Epithelial cell of esophagus (primary cell): ENCODE results near the gene GP5.

Source experiments
- DNase-seq: peaks from one replicate; pipeline ENCODE4 v3.0.0; 2010; ENCODE audit warnings: low read depth
- H3K4me3 ChIP-seq: 2 replicates; pipeline ENCODE4 v1.5.1; 2011; ENCODE audit warnings: mild to moderate bottlenecking, low read length, control low read depth
- TF ChIP-seq, protein P1 (sequence below): IDR thresholded peaks from 2 replicates; pipeline ENCODE4 v1.5.1; 2011; ENCODE audit warnings: low read depth, mild to moderate bottlenecking, low read length, control low read depth, inconsistent platforms; ENCODE audit not compliant: insufficient read depth; ENCODE audit errors: missing control alignments

GP5 gene

DNA sequence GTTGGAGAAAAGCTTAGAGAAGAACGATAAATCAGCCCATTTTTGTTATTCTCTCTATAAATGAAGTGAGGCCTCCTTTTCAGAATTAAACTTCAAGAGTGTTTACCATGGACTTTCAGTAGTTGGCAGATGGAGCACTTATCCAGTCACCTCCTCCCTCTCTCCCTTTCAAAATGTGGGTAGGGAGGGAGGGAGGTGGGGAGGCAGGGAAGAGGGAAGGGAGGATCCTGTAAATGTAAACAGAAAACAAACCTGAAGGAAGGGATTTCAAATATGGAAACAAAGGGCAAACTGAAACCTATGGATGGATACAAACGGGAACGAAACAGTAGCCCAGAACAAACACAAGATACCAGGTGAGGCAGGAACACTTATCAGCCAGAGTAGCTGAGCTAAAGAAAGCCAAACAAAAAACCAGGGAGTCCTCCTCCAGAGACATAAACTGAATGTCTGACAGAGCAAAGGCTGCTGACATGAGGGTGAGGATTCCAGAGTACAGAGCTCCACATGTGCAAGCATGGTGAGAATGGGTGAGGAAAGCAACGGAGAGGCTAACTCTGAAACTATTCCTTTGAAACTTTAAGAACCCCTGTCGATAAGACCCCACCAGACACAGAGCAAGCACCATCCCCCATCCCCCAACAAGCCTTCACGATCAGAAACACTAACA is 41.0 kb upstream of the GP5 start:
- TF ChIP-seq, protein P1, sequence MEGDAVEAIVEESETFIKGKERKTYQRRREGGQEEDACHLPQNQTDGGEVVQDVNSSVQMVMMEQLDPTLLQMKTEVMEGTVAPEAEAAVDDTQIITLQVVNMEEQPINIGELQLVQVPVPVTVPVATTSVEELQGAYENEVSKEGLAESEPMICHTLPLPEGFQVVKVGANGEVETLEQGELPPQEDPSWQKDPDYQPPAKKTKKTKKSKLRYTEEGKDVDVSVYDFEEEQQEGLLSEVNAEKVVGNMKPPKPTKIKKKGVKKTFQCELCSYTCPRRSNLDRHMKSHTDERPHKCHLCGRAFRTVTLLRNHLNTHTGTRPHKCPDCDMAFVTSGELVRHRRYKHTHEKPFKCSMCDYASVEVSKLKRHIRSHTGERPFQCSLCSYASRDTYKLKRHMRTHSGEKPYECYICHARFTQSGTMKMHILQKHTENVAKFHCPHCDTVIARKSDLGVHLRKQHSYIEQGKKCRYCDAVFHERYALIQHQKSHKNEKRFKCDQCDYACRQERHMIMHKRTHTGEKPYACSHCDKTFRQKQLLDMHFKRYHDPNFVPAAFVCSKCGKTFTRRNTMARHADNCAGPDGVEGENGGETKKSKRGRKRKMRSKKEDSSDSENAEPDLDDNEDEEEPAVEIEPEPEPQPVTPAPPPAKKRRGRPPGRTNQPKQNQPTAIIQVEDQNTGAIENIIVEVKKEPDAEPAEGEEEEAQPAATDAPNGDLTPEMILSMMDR = no peak
- no peak overlapping the region for H3K4me3 ChIP-seq
- no peak for DNase-seq

GRCh38 chr3:194434503-194434902 is 35.4 kb upstream of the GP5 start:
- DNase-seq = no peak
- H3K4me3 ChIP-seq = no peak overlapping the region
- TF ChIP-seq, protein P1 = no peak

GRCh38 chr3:194431554-194431953 is 32.5 kb upstream of the GP5 start:
- no peak overlapping the region for H3K4me3 ChIP-seq
- TF ChIP-seq, protein P1 = no peak
- no peak for DNase-seq

DNA sequence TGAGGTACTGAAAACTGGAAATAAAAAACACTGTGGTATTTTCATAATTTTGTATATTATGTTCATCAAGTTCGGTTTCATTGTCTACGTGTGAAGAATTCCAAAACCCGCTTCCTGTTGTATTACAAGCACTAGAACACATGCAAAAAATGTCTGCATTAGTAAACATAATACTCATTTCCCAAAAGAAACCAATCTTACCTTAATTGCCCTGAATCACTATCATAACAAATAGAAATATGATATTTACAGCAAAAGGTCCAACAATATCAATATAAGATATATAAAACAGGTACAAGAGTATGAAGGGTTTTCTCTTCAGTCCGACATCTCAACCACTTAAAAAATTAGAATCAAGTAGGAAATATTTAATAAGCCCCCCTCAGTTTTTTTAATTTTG is 26.3 kb upstream of the GP5 start:
- TF ChIP-seq, protein P1 = no peak

DNA sequence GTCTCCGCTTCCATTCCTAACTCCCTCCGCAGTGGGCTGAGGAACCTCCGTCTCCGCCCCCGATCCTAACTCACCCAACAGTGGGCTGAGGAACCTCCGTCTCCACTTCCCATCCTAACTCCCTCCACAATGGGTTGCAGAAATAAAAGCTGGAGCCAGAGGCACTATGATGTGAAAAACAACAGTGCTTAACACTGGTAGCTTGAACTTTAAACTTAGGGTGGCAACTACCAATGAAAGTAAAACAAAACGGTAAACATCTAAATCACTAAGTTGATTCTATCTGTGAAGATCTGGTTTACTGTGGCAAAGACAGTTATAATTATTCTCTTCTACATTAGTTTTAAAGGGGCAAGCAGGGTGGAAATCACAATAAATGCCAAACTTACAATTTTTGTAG is 25.9 kb upstream of the GP5 start:
- DNase-seq = no peak
- TF ChIP-seq, protein P1 = no peak
- H3K4me3 ChIP-seq = no peak overlapping the region

More for the DNA sequence above, 26.3 kb upstream of the GP5 start:
- DNase-seq = no peak
- H3K4me3 ChIP-seq = no peak overlapping the region

DNA sequence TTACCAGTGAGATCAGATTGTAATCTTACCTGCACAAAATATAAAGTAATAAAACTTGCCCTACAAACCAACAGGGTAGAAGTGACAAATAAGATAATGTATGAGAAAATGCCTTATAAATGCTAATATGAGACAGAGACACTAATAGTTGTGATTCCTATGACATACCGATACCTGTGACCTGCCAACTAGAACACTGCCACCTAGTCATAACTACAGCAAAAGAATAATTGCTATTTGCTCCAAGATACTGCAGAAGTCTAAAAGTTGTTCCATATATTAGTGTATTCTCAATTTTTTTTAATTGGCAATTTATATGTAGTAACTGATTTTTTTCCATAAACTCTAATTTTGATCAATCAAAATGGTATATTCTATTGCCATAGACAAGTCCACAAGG is 25.3 kb upstream of the GP5 start:
- DNase-seq = no peak
- no peak overlapping the region for H3K4me3 ChIP-seq
- TF ChIP-seq, protein P1 = no peak

DNA sequence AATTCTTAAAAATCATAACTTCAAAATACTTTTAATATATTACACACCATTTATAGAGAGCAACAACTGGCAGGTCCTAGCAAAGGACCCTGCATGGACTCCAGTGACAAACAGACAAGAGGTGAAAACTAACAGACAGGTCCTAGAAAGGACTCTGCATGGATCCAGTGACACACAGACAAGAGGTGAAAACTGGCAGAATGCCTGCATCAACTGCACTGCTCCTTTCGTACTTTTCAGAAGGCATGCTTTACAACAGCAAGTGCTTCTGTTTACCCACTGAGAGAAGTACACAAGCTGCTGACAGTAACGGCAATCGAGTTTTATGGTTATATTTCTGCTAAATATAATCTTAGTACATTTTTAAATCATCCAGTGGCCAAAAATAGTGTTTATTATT is 24.3 kb upstream of the GP5 start:
- no peak for DNase-seq
- H3K4me3 ChIP-seq = no peak overlapping the region
- TF ChIP-seq, protein P1 = no peak
